Activated naive CD4-positive, alpha-beta T cell treated with anti-CD3 and anti-CD28 coated beads for 36 hours (primary cell): ENCODE results near the gene GATA3. TPM values are rescaled to one million over a fixed set of nuclear protein-coding genes. Genes with fewer than 3 reads are reported as not detected.

ENCODE experiments used
- CTCF ChIA-PET: fragments of 350-600 bp; sonication (Branson Sonifier 250); formaldehyde crosslinking; loops from one replicate; lab custom pipeline; 2021; ENCODE audit warnings: antibody characterized with exemption; lab: Charles Lee
- DNase-seq: peaks from one replicate; pipeline ENCODE4 v3.0.0-alpha.2; 2020
- H3K27ac Mint-ChIP-seq: one replicate; pipeline ENCODE4 v1.8.0; 2021; ENCODE audit warnings: mild to moderate bottlenecking, mixed read lengths
- H3K27me3 Mint-ChIP-seq: one replicate; pipeline ENCODE4 v1.8.0; 2021; ENCODE audit warnings: low read depth, mixed read lengths
- H3K36me3 Mint-ChIP-seq: one replicate; pipeline ENCODE4 v1.8.0; 2021; ENCODE audit warnings: low read depth, mixed read lengths
- H3K4me1 Mint-ChIP-seq: one replicate; pipeline ENCODE4 v1.8.0; 2021; ENCODE audit warnings: low read depth, mixed read lengths
- H3K4me3 Mint-ChIP-seq: one replicate; pipeline ENCODE4 v1.8.0; 2021; ENCODE audit warnings: mild to moderate bottlenecking, moderate library complexity, mixed read lengths
- H3K9me3 Mint-ChIP-seq: one replicate; pipeline ENCODE4 v1.8.0; 2021; ENCODE audit warnings: mixed read lengths
- intact Hi-C: fragments of 100-400 bp; cut with micrococcal nuclease; formaldehyde crosslinking; loops from one replicate; pipeline ENCODE4 v1.15.1; 2023
- total RNA-seq, 2 experiments: library from RNA; stranded (reverse); gene quantifications; one replicate each; pipeline ENCODE4 v1.2.3, GENCODE V29; 2021

The GATA3 gene
- total RNA-seq, 2 experiments from 2014 or later = 3.7 to 4.0 TPM

- peak; percentile 58 for DNase-seq
- peaks cover 16% of the 10 kb centered on the region for H3K27me3 Mint-ChIP-seq
- H3K4me1 Mint-ChIP-seq = peaks cover 57% of the 10 kb centered on the region
- intact Hi-C loops = loop anchor here (2.0 to 10.0 kb wide), 4 partner anchors 237 to 1239 kb away; partner anchors contain the start of gene TAF3
- H3K36me3 Mint-ChIP-seq = no peaks in the 10 kb centered on the region
- no peaks in the 10 kb centered on the region for H3K9me3 Mint-ChIP-seq
- CTCF ChIA-PET = interaction anchor here (0.9 kb wide), 1 partner anchor 11 kb away, joined by 3 read pairs; no protein-coding TSS in a partner anchor
- peak overlapping the region; percentile 94 for H3K27ac Mint-ChIP-seq
- H3K4me3 Mint-ChIP-seq = peak overlapping the region; percentile 83
Measured at GRCh38 chr10:8055420-8056349, 1.2 kb downstream of the GATA3 start.

DNA sequence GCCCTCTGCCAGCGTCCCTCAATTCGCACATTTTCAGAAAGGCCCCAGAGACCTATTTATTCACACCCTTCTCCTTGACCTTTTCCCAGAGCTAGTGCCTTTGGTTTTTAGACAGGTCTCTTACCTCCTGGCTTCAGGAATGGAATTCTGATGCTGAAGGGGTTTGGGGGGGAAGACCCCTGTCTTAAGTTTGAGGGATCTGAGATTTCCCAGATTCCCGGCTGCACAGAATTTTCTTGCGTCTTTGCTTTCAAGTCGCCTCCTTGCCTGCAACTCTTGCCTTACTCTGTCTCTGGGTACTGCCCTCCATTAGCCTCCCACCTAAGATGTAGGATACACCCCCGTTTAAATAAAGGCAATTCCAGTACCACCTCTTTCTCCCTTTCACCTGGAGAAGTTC is 1.9 kb downstream of the GATA3 start:
- H3K27ac Mint-ChIP-seq = peak overlapping the region; percentile 94
- H3K4me3 Mint-ChIP-seq = peak overlapping the region; percentile 83
- CTCF ChIA-PET = interaction anchor here (0.9 kb wide), 1 partner anchor 10 kb away, joined by 3 read pairs; no protein-coding TSS in a partner anchor
- intact Hi-C loops = loop anchor here (10.0 kb wide), 2 partner anchors 802 to 958 kb away; no protein-coding TSS in a partner anchor
- no peaks in the 10 kb centered on the region for H3K9me3 Mint-ChIP-seq
- H3K4me1 Mint-ChIP-seq = peaks cover 64% of the 10 kb centered on the region
- peaks cover 1% of the 10 kb centered on the region for H3K36me3 Mint-ChIP-seq
- no peak for DNase-seq
- H3K27me3 Mint-ChIP-seq = peaks cover 16% of the 10 kb centered on the region

DNA sequence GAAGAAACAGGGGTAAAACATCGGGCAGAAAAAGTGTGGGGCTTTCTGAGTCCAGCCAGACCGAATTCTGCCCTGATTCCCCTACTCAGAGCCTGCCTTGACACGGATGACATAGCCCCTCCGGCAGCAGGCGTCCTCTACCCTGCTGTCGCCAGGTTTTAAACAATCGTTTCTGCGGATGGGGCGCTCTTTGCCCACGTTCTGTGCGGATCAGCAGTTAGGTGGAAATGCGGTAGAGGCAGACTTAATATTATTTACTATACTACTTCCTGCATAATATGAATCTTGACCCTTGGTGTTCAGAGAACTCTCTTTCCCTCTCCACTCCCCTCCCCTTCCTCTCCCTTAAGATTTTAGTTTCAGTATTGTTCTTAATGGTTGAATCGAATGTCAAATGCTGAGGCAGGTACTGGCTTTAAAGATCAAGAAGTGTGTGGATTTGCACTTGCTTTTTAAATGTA is 2.4 kb downstream of the GATA3 start:
- CTCF ChIA-PET = interaction anchor here (0.6 to 0.9 kb wide), 2 partner anchors 10 to 429 kb away, joined by 3 read pairs; no protein-coding TSS in a partner anchor
- Mint-ChIP-seq H3K27ac (peak overlapping the region; percentile 94), H3K36me3 (peaks cover 1% of the 10 kb centered on the region), H3K4me1 (peaks cover 68% of the 10 kb centered on the region), H3K9me3 (no peaks in the 10 kb centered on the region), H3K4me3 (peak overlapping the region; percentile 83), H3K27me3 (peaks cover 14% of the 10 kb centered on the region)
- intact Hi-C loops = loop anchor here (1.0 to 10.0 kb wide), 4 partner anchors 9 to 958 kb away; no protein-coding TSS in a partner anchor
- DNase-seq = peak; percentile 67

GRCh38 chr10:8057636-8058273 is 3.3 kb downstream of the GATA3 start:
- intact Hi-C loops = loop anchor here (1.0 to 10.0 kb wide), 4 partner anchors 9 to 957 kb away; no protein-coding TSS in a partner anchor
- Mint-ChIP-seq H3K9me3 (no peaks in the 10 kb centered on the region), H3K4me3 (peak overlapping the region; percentile 83), H3K36me3 (peaks cover 2% of the 10 kb centered on the region), H3K27ac (peak overlapping the region; percentile 94), H3K27me3 (peaks cover 5% of the 10 kb centered on the region), H3K4me1 (peaks cover 68% of the 10 kb centered on the region)
- CTCF ChIA-PET = interaction anchor here (0.6 kb wide), 1 partner anchor 428 kb away, joined by 3 read pairs; no protein-coding TSS in a partner anchor
- DNase-seq = no peak

DNA sequence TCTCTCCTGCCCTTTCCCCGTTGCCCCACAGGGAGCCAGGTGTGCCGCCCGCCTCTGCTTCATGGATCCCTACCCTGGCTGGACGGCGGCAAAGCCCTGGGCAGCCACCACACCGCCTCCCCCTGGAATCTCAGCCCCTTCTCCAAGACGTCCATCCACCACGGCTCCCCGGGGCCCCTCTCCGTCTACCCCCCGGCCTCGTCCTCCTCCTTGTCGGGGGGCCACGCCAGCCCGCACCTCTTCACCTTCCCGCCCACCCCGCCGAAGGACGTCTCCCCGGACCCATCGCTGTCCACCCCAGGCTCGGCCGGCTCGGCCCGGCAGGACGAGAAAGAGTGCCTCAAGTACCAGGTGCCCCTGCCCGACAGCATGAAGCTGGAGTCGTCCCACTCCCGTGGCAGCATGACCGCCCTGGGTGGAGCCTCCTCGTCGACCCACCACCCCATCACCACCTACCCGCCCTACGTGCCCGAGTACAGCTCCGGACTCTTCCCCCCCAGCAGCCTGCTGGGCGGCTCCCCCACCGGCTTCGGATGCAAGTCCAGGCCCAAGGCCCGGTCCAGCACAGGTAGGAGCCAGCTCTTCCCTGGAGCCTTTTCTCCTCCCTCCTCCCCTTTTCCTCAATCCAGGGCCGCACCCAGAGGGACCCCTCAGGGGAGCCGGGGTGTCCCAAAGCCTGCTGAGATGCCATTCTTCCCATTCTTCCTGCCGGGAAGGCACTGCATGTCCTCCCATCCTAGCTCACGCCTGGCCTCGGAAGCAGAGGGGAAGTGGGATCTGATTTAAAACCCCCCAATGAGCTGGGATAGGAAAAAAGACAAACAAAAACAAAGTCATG is 4.0 kb downstream of the GATA3 start:
- Mint-ChIP-seq H3K36me3 (peaks cover 10% of the 10 kb centered on the region), H3K27ac (no peak overlapping the region), H3K4me1 (peaks cover 70% of the 10 kb centered on the region), H3K9me3 (no peaks in the 10 kb centered on the region), H3K4me3 (no peak overlapping the region), H3K27me3 (no peaks in the 10 kb centered on the region)
- no peak for DNase-seq
- intact Hi-C loops = loop anchor here (10.0 kb wide), 2 partner anchors 804 to 956 kb away; no protein-coding TSS in a partner anchor
- CTCF ChIA-PET = interaction anchor here (0.6 to 0.7 kb wide), 2 partner anchors 17 to 84 kb away, joined by 3 to 4 read pairs; no protein-coding TSS in a partner anchor

GRCh38 chr10:8059191-8059936 is 4.9 kb downstream of the GATA3 start:
- no peaks in the 10 kb centered on the region for H3K27me3 Mint-ChIP-seq
- H3K27ac Mint-ChIP-seq = peak overlapping the region; percentile 62
- H3K36me3 Mint-ChIP-seq = peaks cover 16% of the 10 kb centered on the region
- peaks cover 75% of the 10 kb centered on the region for H3K4me1 Mint-ChIP-seq
- H3K9me3 Mint-ChIP-seq = no peaks in the 10 kb centered on the region
- no peak for DNase-seq
- intact Hi-C loops = loop anchor here (10.0 kb wide), 2 partner anchors 805 to 955 kb away; no protein-coding TSS in a partner anchor
- CTCF ChIA-PET = interaction anchor here (0.6 to 1.5 kb wide), 3 partner anchors 16 to 272 kb away, joined by 3 to 5 read pairs (median 4); no protein-coding TSS in a partner anchor
- peak overlapping the region; percentile 54 for H3K4me3 Mint-ChIP-seq

GRCh38 chr10:8060010-8060703 is 5.7 kb downstream of the GATA3 start:
- intact Hi-C loops = loop anchor here (2.0 kb wide), 4 partner anchors 77 to 195 kb away; no protein-coding TSS in a partner anchor
- Mint-ChIP-seq H3K4me3 (peak overlapping the region; percentile 54), H3K27me3 (no peaks in the 10 kb centered on the region), H3K36me3 (peaks cover 20% of the 10 kb centered on the region), H3K27ac (peak overlapping the region; percentile 62), H3K9me3 (no peaks in the 10 kb centered on the region), H3K4me1 (peaks cover 81% of the 10 kb centered on the region)
- peak; percentile 75 for DNase-seq
- CTCF ChIA-PET = interaction anchor here (0.8 to 1.5 kb wide), 3 partner anchors 11 to 271 kb away, joined by 3 to 5 read pairs (median 4); no protein-coding TSS in a partner anchor

- H3K9me3 Mint-ChIP-seq = no peaks in the 10 kb centered on the region
- peaks cover 22% of the 10 kb centered on the region for H3K36me3 Mint-ChIP-seq
- CTCF ChIA-PET = interaction anchor here (0.8 to 1.5 kb wide), 3 partner anchors 10 to 270 kb away, joined by 3 to 5 read pairs (median 4); no protein-coding TSS in a partner anchor
Measured at GRCh38 chr10:8060704-8061121, 6.2 kb downstream of the GATA3 start.

GRCh38 chr10:8061274-8062211 is 7.1 kb downstream of the GATA3 start:
- peak; percentile 67 for DNase-seq
- CTCF ChIA-PET = interaction anchor here (0.8 to 1.1 kb wide), 2 partner anchors 9 to 14 kb away, joined by 3 to 4 read pairs; no protein-coding TSS in a partner anchor

More at GRCh38 chr10:8060704-8061121, 6.2 kb downstream of the GATA3 start:
- intact Hi-C loops = loop anchor here (1.0 to 2.0 kb wide), 5 partner anchors 71 to 194 kb away; no protein-coding TSS in a partner anchor
- Mint-ChIP-seq H3K4me1 (peaks cover 86% of the 10 kb centered on the region), H3K27me3 (no peaks in the 10 kb centered on the region), H3K4me3 (peak overlapping the region; percentile 54), H3K27ac (peak overlapping the region; percentile 62)
- no peak for DNase-seq

More at GRCh38 chr10:8061274-8062211, 7.1 kb downstream of the GATA3 start:
- H3K36me3 Mint-ChIP-seq = peaks cover 22% of the 10 kb centered on the region
- peak overlapping the region; percentile 62 for H3K27ac Mint-ChIP-seq
- peaks cover 91% of the 10 kb centered on the region for H3K4me1 Mint-ChIP-seq
- peak overlapping the region; percentile 54 for H3K4me3 Mint-ChIP-seq
- no peaks in the 10 kb centered on the region for H3K9me3 Mint-ChIP-seq
- intact Hi-C loops = loop anchor here (1.0 to 2.0 kb wide), 5 partner anchors 70 to 193 kb away; no protein-coding TSS in a partner anchor
- no peaks in the 10 kb centered on the region for H3K27me3 Mint-ChIP-seq
